ENCODE results near the gene CRELD2.

GRCh38 chr22:49938565-49939136 is 20.2 kb downstream of the CRELD2 start:
- TF ChIP-seq CTCF (conservative IDR thresholded peaks at IDR 0.05; ENCODE audit: low read depth, low read length) (no peak), POLR2A (IDR thresholded peaks at IDR 0.05; ENCODE audit: low read depth, low read length) (no peak), RFX5 (IDR thresholded peaks at IDR 0.05; ENCODE audit: low read depth, low read length) (no peak), USF2 (IDR thresholded peaks at IDR 0.05; ENCODE audit: low read depth, low read length) (no peak), BHLHE40 (IDR thresholded peaks at IDR 0.05; ENCODE audit: low read depth, low read length) (no peak), CHD1 (IDR thresholded peaks at IDR 0.05; ENCODE audit: low read depth, low read length) (no peak), RAD21 (IDR thresholded peaks at IDR 0.05; ENCODE audit: low read length) (no peak), FOS (IDR thresholded peaks at IDR 0.05; ENCODE audit: low read depth, low read length) (no peak), RCOR1 (IDR thresholded peaks at IDR 0.05; ENCODE audit: insufficient replicate concordance, low read length) (no peak)

Data from IMR-90 (cell line).